OCI-LY7 (cell line): ENCODE data around the gene COL18A1.

Source experiments
- EZH2phosphoT487 ChIP-seq: fragments of 200-600 bp; sonication (generic); IDR thresholded peaks from 2 replicates; pipeline ENCODE4 v1.6.1; 2018; ENCODE audit warnings: low read depth, borderline replicate concordance, mild to moderate bottlenecking, mixed run types, antibody characterized with exemption, low read length, moderate library complexity, mixed read lengths
- TF ChIP-seq, protein P1 (sequence below): fragments of 200-600 bp; sonication (generic); conservative IDR thresholded peaks from 2 replicates; pipeline ENCODE4 v1.5.1; 2014; ENCODE audit warnings: mild to moderate bottlenecking, antibody characterized with exemption, low read length, moderate library complexity, mixed read lengths

DNA sequence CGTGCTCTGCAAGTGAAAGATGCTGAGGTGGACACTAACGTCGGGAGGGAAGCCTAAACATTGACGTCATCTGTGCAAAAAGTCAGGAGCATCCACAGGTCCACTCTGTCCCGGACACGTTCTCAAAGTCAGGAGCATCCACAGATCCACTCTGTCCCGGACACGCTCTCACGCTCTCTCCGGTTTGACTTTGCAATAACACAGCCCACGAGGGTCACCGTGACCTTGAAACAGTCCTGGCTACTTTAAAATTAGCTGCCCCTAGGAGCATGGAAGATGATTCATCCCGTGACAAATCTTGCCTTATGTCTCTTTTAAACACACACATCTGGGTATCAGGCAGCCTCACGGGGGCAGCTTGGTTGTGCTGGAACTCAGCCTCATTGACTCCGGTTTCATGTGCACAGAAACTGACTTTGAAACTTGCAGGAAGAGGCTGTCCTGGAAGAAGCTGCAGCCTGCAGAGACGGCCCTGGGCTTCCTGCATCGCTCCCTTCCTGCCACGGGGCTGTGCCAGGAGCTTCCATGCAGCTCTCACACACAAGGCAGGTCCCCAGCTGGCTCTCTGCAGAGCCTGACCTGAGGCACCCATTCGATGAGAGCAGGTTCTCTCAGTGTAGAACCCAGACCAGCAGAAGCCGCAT lies 18.1 kb upstream of the COL18A1 start:
- TF ChIP-seq, protein P1, sequence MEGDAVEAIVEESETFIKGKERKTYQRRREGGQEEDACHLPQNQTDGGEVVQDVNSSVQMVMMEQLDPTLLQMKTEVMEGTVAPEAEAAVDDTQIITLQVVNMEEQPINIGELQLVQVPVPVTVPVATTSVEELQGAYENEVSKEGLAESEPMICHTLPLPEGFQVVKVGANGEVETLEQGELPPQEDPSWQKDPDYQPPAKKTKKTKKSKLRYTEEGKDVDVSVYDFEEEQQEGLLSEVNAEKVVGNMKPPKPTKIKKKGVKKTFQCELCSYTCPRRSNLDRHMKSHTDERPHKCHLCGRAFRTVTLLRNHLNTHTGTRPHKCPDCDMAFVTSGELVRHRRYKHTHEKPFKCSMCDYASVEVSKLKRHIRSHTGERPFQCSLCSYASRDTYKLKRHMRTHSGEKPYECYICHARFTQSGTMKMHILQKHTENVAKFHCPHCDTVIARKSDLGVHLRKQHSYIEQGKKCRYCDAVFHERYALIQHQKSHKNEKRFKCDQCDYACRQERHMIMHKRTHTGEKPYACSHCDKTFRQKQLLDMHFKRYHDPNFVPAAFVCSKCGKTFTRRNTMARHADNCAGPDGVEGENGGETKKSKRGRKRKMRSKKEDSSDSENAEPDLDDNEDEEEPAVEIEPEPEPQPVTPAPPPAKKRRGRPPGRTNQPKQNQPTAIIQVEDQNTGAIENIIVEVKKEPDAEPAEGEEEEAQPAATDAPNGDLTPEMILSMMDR, result no peak
- TF ChIP-seq EZH2phosphoT487, result no peak
